GM12878 (cell line): ENCODE data around the gene ARHGAP6. TPM values are rescaled to one million over a fixed set of nuclear protein-coding genes. Genes with fewer than 3 reads are reported as not detected.

ENCODE experiments used
- ATAC-seq: fragments of 200-7000 bp; cut with Tn5 transposase; 3 replicates; pipeline ENCODE4 v1.9.1; 2020; ENCODE audit warnings: mild to moderate bottlenecking, moderate library complexity
- BruUV-seq: library from RNA; stranded (reverse); fragments of 400-500 nt; replicated peaks from 2 replicates; lab custom pipeline; 2021; lab: Mats Ljungman, UMichigan
- CTCF ChIA-PET: fragments of 300-600 bp; sonication (Branson Sonifier 250); formaldehyde crosslinking; extraction: SDS; loops from one replicate; lab custom pipeline; 2021; ENCODE audit warnings: inconsistent platforms; lab: Yijun Ruan, JAX
- POLR2A ChIA-PET: fragments of 350-600 bp; formaldehyde crosslinking; extraction: SDS; loops from one replicate; lab custom pipeline; 2021; ENCODE audit warnings: inconsistent platforms; lab: Charles Lee
- RAD21 ChIA-PET: fragments of 300-600 bp; sonication (Branson Sonifier 250); formaldehyde crosslinking; loops from one replicate; lab custom pipeline; 2023; ENCODE audit warnings: antibody characterized with exemption; ENCODE audit not compliant: unreplicated experiment; lab: Charles Lee
- SMC1A ChIA-PET: fragments of 300-600 bp; sonication (Branson Sonifier 250); formaldehyde crosslinking; loops from one replicate; lab custom pipeline; 2023; ENCODE audit not compliant: unreplicated experiment, uncharacterized antibody; lab: Charles Lee
- DNase-seq: peaks from one replicate; pipeline ENCODE4 v3.0.0-alpha.2; 2011; ENCODE audit warnings: low read depth, low spot score
- FAIRE-seq: peaks from 3 replicates; lab custom pipeline; 2011; peaks lifted over from hg19 to GRCh38; lab: Jason Lieb, UNC
- H2AFZ ChIP-seq: 2 replicates; pipeline ENCODE4 v1.6.0; 2011; ENCODE audit warnings: low read depth, low read length, control low read depth; ENCODE audit not compliant: control insufficient read depth
- H3K27ac ChIP-seq: 2 replicates; pipeline ENCODE4 v1.5.1; 2011; ENCODE audit warnings: control low read depth; ENCODE audit not compliant: control insufficient read depth, insufficient read depth
- H3K27me3 ChIP-seq, 2 experiments: replicated peaks in 1 of 2; 2 replicates each; pipeline versions ENCODE4 v1.6.0 to v1.6.1; 2011; ENCODE audit warnings: low read length in 1 of 2; ENCODE audit not compliant: control insufficient read depth in 2 of 2, insufficient read depth in 2 of 2
- H3K36me3 ChIP-seq, 2 experiments: 2 replicates each; pipeline ENCODE4 v1.5.1; 2011; ENCODE audit warnings: low read length in 1 of 2; ENCODE audit not compliant: control insufficient read depth in 2 of 2, insufficient read depth in 2 of 2
- H3K4me1 ChIP-seq: 2 replicates; pipeline ENCODE4 v1.6.1; 2011; ENCODE audit warnings: mild to moderate bottlenecking, low read length, moderate library complexity, mixed read lengths; ENCODE audit not compliant: control insufficient read depth, insufficient read depth
- H3K4me2 ChIP-seq: 2 replicates; pipeline ENCODE4 v1.6.0; 2011; ENCODE audit warnings: control low read depth; ENCODE audit not compliant: control insufficient read depth, insufficient read depth
- H3K4me3 ChIP-seq: fragments of 200-600 bp; sonication (generic); 2 replicates; pipeline ENCODE4 v1.5.1; 2016
- H3K79me2 ChIP-seq: 2 replicates; pipeline ENCODE4 v1.6.0; 2011; ENCODE audit warnings: low read length; ENCODE audit not compliant: control insufficient read depth, insufficient read depth
- H3K9ac ChIP-seq: 2 replicates; pipeline ENCODE4 v1.8.0; 2011; ENCODE audit warnings: low read length, control low read depth, mixed read lengths; ENCODE audit not compliant: control insufficient read depth, insufficient read depth
- H3K9me3 ChIP-seq: replicated peaks from 3 replicates; pipeline ENCODE4 v1.5.1; 2011; ENCODE audit warnings: mild to moderate bottlenecking, low read length; ENCODE audit not compliant: control insufficient read depth, insufficient read depth
- H4K20me1 ChIP-seq: 2 replicates; pipeline ENCODE4 v1.6.0; 2011; ENCODE audit not compliant: control insufficient read depth, insufficient read depth
- ATF2 ChIP-seq: IDR thresholded peaks from 2 replicates; pipeline ENCODE4 v1.6.1; 2012; ENCODE audit warnings: low read length, inconsistent platforms
- BACH1 ChIP-seq: fragments of 450-650 bp; IDR thresholded peaks from 2 replicates; pipeline ENCODE4 v1.6.1; 2017; ENCODE audit warnings: mild to moderate bottlenecking, borderline replicate concordance
- CBX3 ChIP-seq: fragments of 200-600 bp; sonication (generic); IDR thresholded peaks from 2 replicates; pipeline ENCODE4 v1.6.1; 2016; ENCODE audit warnings: low read depth, borderline replicate concordance
- CEBPB ChIP-seq, 2 experiments: fragments of 150-350 bp in 1 of 2; IDR thresholded peaks; 2 replicates each; pipeline ENCODE4 v1.6.1; 2012 to 2014; ENCODE audit warnings: low read depth in 2 of 2, low read length in 2 of 2, borderline replicate concordance in 1 of 2, inconsistent platforms in 1 of 2
- CHD2 ChIP-seq: IDR thresholded peaks from 2 replicates; pipeline ENCODE4 v1.6.1; 2011; ENCODE audit warnings: low read depth, low read length, improper control_type of control experiment, borderline replicate concordance
- CREM ChIP-seq: IDR thresholded peaks from 2 replicates; pipeline ENCODE4 v1.6.1; 2014; ENCODE audit warnings: antibody characterized with exemption, low read depth
- FOS ChIP-seq: IDR thresholded peaks from 3 replicates; pipeline ENCODE4 v1.6.1; 2011; ENCODE audit warnings: borderline replicate concordance; ENCODE audit not compliant: insufficient read length; ENCODE audit errors: extremely low read depth
- HDGF ChIP-seq: fragments of 450-650 bp; IDR thresholded peaks from 2 replicates; pipeline ENCODE4 v1.6.1; 2016; ENCODE audit warnings: antibody characterized with exemption
- KLF5 ChIP-seq: fragments of 450-650 bp; IDR thresholded peaks from 2 replicates; pipeline ENCODE4 v1.6.1; 2014; ENCODE audit warnings: mild to moderate bottlenecking; ENCODE audit not compliant: partially characterized antibody
- MXI1 ChIP-seq: fragments of 150-350 bp; IDR thresholded peaks from 2 replicates; pipeline ENCODE4 v1.6.1; 2011; ENCODE audit warnings: low read depth, mild to moderate bottlenecking, inconsistent platforms, low read length, improper control_type of control experiment
- SMC3 ChIP-seq: IDR thresholded peaks from 2 replicates; pipeline ENCODE4 v1.6.1; 2011; ENCODE audit warnings: low read length, improper control_type of control experiment, borderline replicate concordance
- SUZ12 ChIP-seq: fragments of 200-600 bp; sonication (generic); IDR thresholded peaks from one replicate; pipeline ENCODE4 v1.6.1; 2018; ENCODE audit warnings: antibody characterized with exemption, mild to moderate bottlenecking; ENCODE audit not compliant: unreplicated experiment
- WRNIP1 ChIP-seq: IDR thresholded peaks from 2 replicates; pipeline ENCODE4 v1.6.1; 2011; ENCODE audit warnings: low read depth, low read length, improper control_type of control experiment, borderline replicate concordance
- ZNF384 ChIP-seq: IDR thresholded peaks from 2 replicates; pipeline ENCODE4 v1.6.1; 2012; ENCODE audit warnings: low read depth, mild to moderate bottlenecking, low read length, improper control_type of control experiment, borderline replicate concordance
- ZZZ3 ChIP-seq: IDR thresholded peaks from 2 replicates; pipeline ENCODE4 v1.6.1; 2011; ENCODE audit warnings: low read depth; ENCODE audit not compliant: control insufficient read depth, insufficient read length
- WGBS: methylation state at CpG from one replicate; pipeline ENCODE4 v1.1.6; 2016; ENCODE audit warnings: low lambda C conversion rate; ENCODE audit not compliant: insufficient replicate concordance, insufficient coverage; ENCODE audit errors: missing lambda C conversion rate; 5-methylcytosine and 5-hydroxymethylcytosine counted together
- in situ Hi-C: fragments of 300-500 bp; cut with MboI; formaldehyde crosslinking; loops from 9 replicates; pipeline ENCODE4 v1.14.3; 2018; ENCODE audit warnings: mixed read lengths
- intact Hi-C: fragments of 100-400 bp; cut with micrococcal nuclease; formaldehyde crosslinking; loops from one replicate; pipeline ENCODE4 v1.14.2; 2022; ENCODE audit not compliant: unreplicated experiment
- polyA plus RNA-seq, 11 experiments: library from polyadenylated mRNA; depleted of rRNA in 4 of 11; unstranded in 6 of 11; stranded (reverse) in 5 of 11; fragments of >200 nt; fragmentation: Nextera tagmentation in 4 of 11; fragmentation: Illumina TruSeq in 1 of 11; extraction: Ambion mirVana in 4 of 11; extraction: Trizol in 1 of 11; gene quantifications; 1 replicate in 1 of 11; 2 replicates in 10 of 11; pipeline versions ENCODE4 v1.2.1 to v1.2.3, GENCODE V29; 2011 to 2016; ENCODE audit warnings: inconsistent platforms in 2 of 11, missing spikeins in 2 of 11, low read depth in 1 of 11
- total RNA-seq, 4 experiments: library from RNA; depleted of rRNA in 3 of 4; stranded (reverse); fragments of >200 nt in 3 of 4; fragmentation: Illumina TruSeq in 1 of 4; extraction: Trizol in 1 of 4; gene quantifications; 2 replicates each; pipeline versions ENCODE4 v1.2.1 to v1.2.3, GENCODE V29; 2013 to 2021
- TF ChIP-seq, protein P1 (sequence below): IDR thresholded peaks from 2 replicates; pipeline ENCODE4 v1.6.1; 2011; ENCODE audit warnings: borderline replicate concordance, low read depth, mild to moderate bottlenecking, moderate library complexity, low read length; ENCODE audit not compliant: insufficient read depth, poor library complexity, severe bottlenecking

Gene ARHGAP6
- total and polyA plus RNA-seq, 10 of the 15 experiments (the other 5 are each of a cell fraction or from before 2014, with no cell fraction given) = 0.20 to 1.8 (median 0.76) TPM

DNA sequence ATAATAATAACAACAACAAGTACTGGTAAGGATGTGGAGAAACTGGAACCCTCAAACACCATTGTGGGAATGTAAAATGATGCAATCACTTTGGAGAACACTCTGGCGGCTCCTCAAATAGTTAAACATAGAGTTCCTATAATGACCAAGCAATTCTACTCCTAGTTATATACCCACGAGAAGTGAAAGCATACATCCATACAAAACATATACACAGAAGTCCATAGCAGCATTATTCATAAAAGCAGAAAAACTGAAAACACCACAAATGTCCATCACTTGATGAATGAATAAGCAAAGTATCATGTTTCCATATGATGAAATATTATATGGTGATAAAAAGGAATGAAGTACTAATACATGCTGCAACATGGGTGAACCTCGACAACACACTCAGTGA, 255.8 kb downstream of the ARHGAP6 start:
- Histone ChIP-seq H3K27ac (no peak overlapping the region), H2AFZ (no peak overlapping the region), H3K36me3 (no peaks in the 10 kb centered on the region), H3K27me3 (no peaks in the 10 kb centered on the region), H3K4me1 (no peaks in the 10 kb centered on the region), H4K20me1 (no peaks in the 10 kb centered on the region), H3K4me3 (no peak overlapping the region), H3K4me2 (no peak overlapping the region), H3K79me2 (no peaks in the 10 kb centered on the region), H3K9ac (no peak overlapping the region), H3K9me3 (no peaks in the 10 kb centered on the region)
- DNase-seq (no peak), ATAC-seq (no peak), FAIRE-seq (no peak)
- TF ChIP-seq SMC3 (no peak), CEBPB (IDR thresholded peaks at IDR 0.05; ENCODE audit: borderline replicate concordance in 1 of 2, low read depth in 2 of 2, low read length in 2 of 2) (no peak), ZNF384 (no peak), KLF5 (no peak), MXI1 (no peak), FOS (no peak), SUZ12 (no peak), ATF2 (no peak), CHD2 (no peak), CBX3 (no peak), BACH1 (no peak), WRNIP1 (no peak), CREM (no peak), HDGF (no peak), ZZZ3 (no peak)
- TF ChIP-seq, protein P1, sequence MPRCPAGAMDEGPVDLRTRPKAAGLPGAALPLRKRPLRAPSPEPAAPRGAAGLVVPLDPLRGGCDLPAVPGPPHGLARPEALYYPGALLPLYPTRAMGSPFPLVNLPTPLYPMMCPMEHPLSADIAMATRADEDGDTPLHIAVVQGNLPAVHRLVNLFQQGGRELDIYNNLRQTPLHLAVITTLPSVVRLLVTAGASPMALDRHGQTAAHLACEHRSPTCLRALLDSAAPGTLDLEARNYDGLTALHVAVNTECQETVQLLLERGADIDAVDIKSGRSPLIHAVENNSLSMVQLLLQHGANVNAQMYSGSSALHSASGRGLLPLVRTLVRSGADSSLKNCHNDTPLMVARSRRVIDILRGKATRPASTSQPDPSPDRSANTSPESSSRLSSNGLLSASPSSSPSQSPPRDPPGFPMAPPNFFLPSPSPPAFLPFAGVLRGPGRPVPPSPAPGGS = no peak
- SMC1A ChIA-PET = no interaction called here
- CTCF ChIA-PET = no interaction called here
- POLR2A ChIA-PET = no interaction called here
- intact Hi-C loops (no loop called here), in situ Hi-C loops (no loop called here)
- BruUV-seq = no TSS peak
- WGBS = 31% methylated on average over 3 of the region's 3 CpGs
- RAD21 ChIA-PET = no interaction called here
